SJSA1 (cell line): ENCODE data around the gene RYR3. TPM values are rescaled to one million over a fixed set of nuclear protein-coding genes. Genes with fewer than 3 reads are reported as not detected.

Experiments used
- DNase-seq, 2 experiments: peaks; one replicate each; pipeline ENCODE4 v3.0.0-alpha.2; 2015 to 2020; ENCODE audit warnings: low spot score in 2 of 2, low read depth in 1 of 2
- H3K27ac ChIP-seq: fragments of 250-450 bp; sonication (Bioruptor Pico); 2 replicates; pipeline ENCODE4 v1.5.1; 2020; ENCODE audit warnings: mild to moderate bottlenecking, moderate library complexity
- H3K27me3 ChIP-seq: fragments of 250-450 bp; sonication (Bioruptor Pico); replicated peaks from 2 replicates; pipeline ENCODE4 v1.5.1; 2020; ENCODE audit warnings: mild to moderate bottlenecking, moderate library complexity
- H3K36me3 ChIP-seq: fragments of 250-450 bp; sonication (Bioruptor Pico); 2 replicates; pipeline ENCODE4 v1.5.1; 2020; ENCODE audit warnings: mild to moderate bottlenecking
- H3K4me1 ChIP-seq: fragments of 250-450 bp; sonication (Bioruptor Pico); replicated peaks from 2 replicates; pipeline ENCODE4 v1.6.1; 2021; ENCODE audit warnings: mild to moderate bottlenecking
- H3K4me3 ChIP-seq: fragments of 250-450 bp; sonication (Bioruptor Pico); 2 replicates; pipeline ENCODE4 v1.5.1; 2020; ENCODE audit warnings: mild to moderate bottlenecking
- H3K9me3 ChIP-seq: fragments of 250-450 bp; sonication (Bioruptor Pico); replicated peaks from 2 replicates; pipeline ENCODE4 v1.5.1; 2020; ENCODE audit warnings: mild to moderate bottlenecking
- total RNA-seq: library from RNA; depleted of rRNA; stranded (reverse); fragments of >200 nt; shearing (Covaris generic); gene quantifications from 2 replicates; pipeline ENCODE4 v1.2.3, GENCODE V29; 2014

The RYR3 gene
- total RNA-seq, 1 experiment from 2014 or later, result 10.3 TPM

DNA sequence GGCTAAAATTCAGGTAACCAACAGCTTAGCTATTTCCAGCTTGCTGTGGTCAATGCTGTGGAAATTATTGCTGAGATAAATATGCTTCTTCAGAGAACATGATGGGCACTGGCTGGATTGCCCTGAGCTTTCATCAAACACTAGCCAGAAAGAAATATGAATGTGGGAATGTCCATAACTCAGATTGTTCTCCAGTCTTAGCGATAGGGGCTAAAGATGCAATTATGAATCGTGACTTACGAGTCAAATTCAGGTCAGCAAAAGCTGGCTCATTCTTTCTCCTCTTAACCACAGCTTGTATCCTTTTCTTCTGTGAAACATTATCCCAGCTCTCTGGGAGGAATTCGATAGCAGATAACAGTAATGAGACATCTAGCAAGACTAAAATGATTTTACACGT lies 307.6 kb downstream of the RYR3 start:
- no peaks in the 10 kb centered on the region for H3K9me3 ChIP-seq

DNA sequence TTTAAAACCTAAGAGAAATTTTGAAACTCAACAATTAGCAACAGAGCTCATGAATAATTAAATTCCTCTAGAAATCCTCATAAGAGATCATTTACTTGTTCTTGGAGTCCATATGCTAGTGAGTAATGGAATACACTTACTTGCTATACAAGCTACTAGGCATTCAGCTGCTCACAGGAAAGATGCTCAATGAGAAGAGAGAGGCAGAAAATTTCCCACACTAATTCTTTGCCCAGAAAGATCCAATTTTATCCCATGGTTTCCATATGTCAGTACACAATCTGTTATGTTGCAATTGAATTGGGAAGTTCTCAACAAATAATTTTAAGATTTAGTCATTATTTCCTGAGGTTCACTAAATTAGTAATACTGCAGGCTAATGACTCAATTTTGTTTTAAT lies 310.4 kb downstream of the RYR3 start:
- no peak overlapping the region for H3K27ac ChIP-seq

More for the DNA sequence above, 307.6 kb downstream of the RYR3 start:
- H3K36me3 ChIP-seq, result no peaks in the 10 kb centered on the region
- H3K27me3 ChIP-seq, result 0 out of 2 replicates have a peak, but pooled peaks cover 11% of the 10 kb centered on the region
- H3K27ac ChIP-seq, result no peak overlapping the region
- H3K4me1 ChIP-seq, result no peaks in the 10 kb centered on the region
- DNase-seq, result no peak
- H3K4me3 ChIP-seq, result no peak overlapping the region

DNA sequence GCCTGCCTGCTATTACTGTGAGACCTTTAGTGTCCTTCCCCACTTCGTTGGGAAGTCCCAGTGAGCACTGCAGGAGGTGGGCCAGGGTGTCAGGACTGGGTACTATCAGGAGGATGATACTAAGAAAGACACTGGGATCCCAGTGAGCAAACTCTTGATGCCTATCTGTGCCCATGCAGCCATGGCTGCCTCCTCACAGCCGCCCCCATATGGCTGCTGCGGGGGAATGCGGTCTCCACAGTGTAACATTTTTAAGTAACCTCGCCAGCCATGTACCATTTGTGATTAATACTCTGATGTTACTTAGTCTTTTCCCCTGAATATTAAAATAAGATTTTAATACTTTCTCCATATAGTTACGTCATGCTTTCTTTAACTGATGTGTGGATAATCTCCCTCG lies 312.2 kb downstream of the RYR3 start:
- H3K36me3 ChIP-seq, result no peaks in the 10 kb centered on the region
- no peak for DNase-seq
- H3K4me1 ChIP-seq, result no peaks in the 10 kb centered on the region
- no peak overlapping the region for H3K4me3 ChIP-seq
- H3K27me3 ChIP-seq, result 0 out of 2 replicates have a peak, but pooled peaks cover 2% of the 10 kb centered on the region
- H3K27ac ChIP-seq, result no peak overlapping the region
- H3K9me3 ChIP-seq, result no peaks in the 10 kb centered on the region

More for the DNA sequence above, 310.4 kb downstream of the RYR3 start:
- 0 out of 2 replicates have a peak, but pooled peaks cover 2% of the 10 kb centered on the region for H3K27me3 ChIP-seq
- no peaks in the 10 kb centered on the region for H3K36me3 ChIP-seq
- DNase-seq, result no peak
- H3K4me1 ChIP-seq, result no peaks in the 10 kb centered on the region
- no peaks in the 10 kb centered on the region for H3K9me3 ChIP-seq
- H3K4me3 ChIP-seq, result no peak overlapping the region

DNA sequence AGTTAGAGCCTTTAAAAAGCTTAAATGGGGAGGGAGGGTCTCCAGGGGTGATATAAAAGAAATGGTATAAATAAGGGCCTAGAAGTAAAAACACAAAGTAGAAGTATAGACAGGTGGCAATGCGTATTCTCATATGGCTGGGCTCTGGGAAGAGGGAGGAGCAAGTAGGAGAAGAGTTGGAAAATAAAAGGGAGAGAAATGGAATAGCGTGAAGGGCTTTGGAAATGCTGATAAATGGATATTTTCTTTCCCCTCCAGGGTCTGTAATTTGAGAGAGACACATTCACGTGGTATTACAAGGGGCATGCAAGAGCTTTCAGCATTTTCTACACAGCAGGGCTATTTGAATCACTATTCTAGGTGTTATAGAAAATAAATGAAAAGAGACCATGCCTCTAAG lies 313.7 kb downstream of the RYR3 start:
- H3K4me1 ChIP-seq, result no peaks in the 10 kb centered on the region
- no peaks in the 10 kb centered on the region; the same call in 1 of the 2 replicates for H3K27me3 ChIP-seq
- no peak for DNase-seq
- no peaks in the 10 kb centered on the region for H3K9me3 ChIP-seq
- no peaks in the 10 kb centered on the region for H3K36me3 ChIP-seq
- H3K4me3 ChIP-seq, result no peak overlapping the region
- H3K27ac ChIP-seq, result no peak overlapping the region

DNA sequence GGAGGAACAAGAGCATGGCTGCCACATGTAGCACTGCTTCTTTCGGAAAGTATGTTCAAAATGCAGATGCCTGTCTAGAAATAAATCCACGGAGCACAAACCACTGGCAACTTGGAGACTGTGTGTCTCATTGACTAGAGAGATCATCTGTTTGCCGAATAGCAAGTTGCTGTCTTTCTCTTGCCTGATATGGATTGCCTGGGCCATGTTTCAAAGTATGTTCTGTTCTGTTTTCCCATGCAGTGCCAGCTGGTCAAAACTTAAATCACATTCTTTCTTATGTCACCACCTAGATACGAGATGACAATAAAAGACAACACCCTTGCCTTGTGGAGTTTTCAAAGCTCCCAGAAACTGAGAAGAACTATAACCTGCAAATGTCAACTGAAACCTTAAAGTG lies 318.9 kb downstream of the RYR3 start:
- no peaks in the 10 kb centered on the region for H3K9me3 ChIP-seq
- no peak for DNase-seq
- no peaks in the 10 kb centered on the region for H3K36me3 ChIP-seq
- H3K27me3 ChIP-seq, result peaks cover 15% of the 10 kb centered on the region
- no peaks in the 10 kb centered on the region for H3K4me1 ChIP-seq
- H3K4me3 ChIP-seq, result no peak overlapping the region
- H3K27ac ChIP-seq, result no peak overlapping the region

DNA sequence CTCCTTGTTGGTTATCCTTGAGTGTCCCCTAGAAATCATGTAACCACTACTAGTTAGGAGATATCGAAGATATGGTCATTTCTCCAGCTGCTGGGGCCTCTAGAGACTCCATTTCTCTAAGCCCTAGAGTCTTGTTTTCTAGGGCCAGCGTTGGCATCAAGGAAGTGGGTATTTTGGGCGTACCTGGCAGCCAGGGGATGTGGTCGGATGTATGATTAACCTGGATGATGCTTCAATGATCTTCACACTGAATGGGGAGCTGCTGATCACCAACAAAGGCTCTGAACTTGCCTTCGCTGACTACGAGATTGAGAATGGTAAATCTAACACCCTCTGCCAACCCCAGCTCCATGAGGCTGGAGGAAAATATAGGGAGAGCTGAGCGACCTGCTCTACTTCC lies 325.5 kb downstream of the RYR3 start:
- Histone ChIP-seq H3K4me3 (no peak overlapping the region), H3K4me1 (no peaks in the 10 kb centered on the region), H3K27ac (no peak overlapping the region), H3K9me3 (no peaks in the 10 kb centered on the region), H3K36me3 (no peaks in the 10 kb centered on the region), H3K27me3 (peaks cover 53% of the 10 kb centered on the region)
- DNase-seq, result no peak

DNA sequence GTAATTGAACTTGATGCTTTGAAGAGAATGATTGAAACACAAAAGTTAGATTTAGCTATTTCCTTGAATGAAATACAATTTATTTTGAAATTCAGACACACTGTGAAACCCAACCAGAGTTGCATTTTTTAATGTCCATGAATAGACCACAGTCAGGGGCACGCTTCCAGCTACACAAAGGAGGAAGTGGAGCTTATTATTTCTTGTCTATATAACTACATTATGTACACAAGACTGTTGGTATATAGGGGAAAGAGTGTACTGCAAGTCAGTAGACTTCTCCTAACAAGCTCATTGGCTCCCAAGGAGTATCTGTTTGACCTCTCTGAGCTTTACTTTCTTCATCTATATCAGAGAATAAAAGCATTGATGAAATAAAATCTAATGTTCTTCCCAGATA lies 326.2 kb downstream of the RYR3 start:
- no peak overlapping the region for H3K4me3 ChIP-seq
- DNase-seq, result no peak
- H3K27me3 ChIP-seq, result peaks cover 56% of the 10 kb centered on the region
- no peak overlapping the region for H3K27ac ChIP-seq
- no peaks in the 10 kb centered on the region for H3K4me1 ChIP-seq
- H3K9me3 ChIP-seq, result no peaks in the 10 kb centered on the region
- H3K36me3 ChIP-seq, result no peaks in the 10 kb centered on the region

DNA sequence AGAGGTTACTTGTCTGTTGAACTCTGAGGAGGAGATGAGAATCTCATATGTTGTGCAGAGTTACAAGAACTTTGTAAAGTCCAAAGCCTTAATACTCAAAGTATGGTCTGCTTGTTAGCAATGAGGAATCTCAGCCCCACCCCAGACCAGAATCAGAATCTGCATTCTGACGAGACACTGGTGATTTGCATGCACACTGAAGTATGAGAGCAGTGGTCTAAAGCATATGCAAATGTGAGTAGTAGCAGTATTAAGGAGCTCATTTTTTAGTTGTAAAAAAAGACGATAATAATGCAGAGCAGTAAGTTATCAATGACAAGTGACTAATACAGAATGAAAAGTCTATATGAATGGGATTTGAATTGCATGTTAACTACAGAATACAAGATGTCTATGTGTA lies 327.7 kb downstream of the RYR3 start:
- peaks cover 46% of the 10 kb centered on the region for H3K27me3 ChIP-seq
- no peak overlapping the region for H3K27ac ChIP-seq
- DNase-seq, result no peak
- no peaks in the 10 kb centered on the region for H3K4me1 ChIP-seq
- no peaks in the 10 kb centered on the region for H3K36me3 ChIP-seq
- no peaks in the 10 kb centered on the region for H3K9me3 ChIP-seq
- H3K4me3 ChIP-seq, result no peak overlapping the region

DNA sequence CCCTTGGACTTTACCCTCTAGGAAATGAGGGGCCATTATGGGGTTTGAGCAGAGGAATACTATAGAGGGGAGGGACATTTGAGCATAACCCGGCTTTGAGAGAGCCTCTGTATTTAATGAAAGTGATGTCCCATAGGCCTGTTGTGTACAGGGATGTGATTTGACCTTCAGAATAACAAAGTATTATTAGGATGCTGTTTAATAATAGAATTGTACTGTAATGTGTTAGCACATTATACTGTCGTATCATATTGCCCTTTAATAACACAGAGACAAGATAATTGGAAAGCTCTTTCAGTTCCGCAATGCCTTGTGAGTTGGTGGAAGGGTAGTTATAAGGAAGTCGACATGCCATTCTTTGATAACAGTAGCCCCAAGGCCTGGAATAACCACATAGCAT lies 328.3 kb downstream of the RYR3 start:
- H3K36me3 ChIP-seq, result no peaks in the 10 kb centered on the region
- no peak overlapping the region for H3K4me3 ChIP-seq
- no peak for DNase-seq
- peaks cover 51% of the 10 kb centered on the region for H3K27me3 ChIP-seq
- no peak overlapping the region for H3K27ac ChIP-seq
- H3K4me1 ChIP-seq, result no peaks in the 10 kb centered on the region
- no peaks in the 10 kb centered on the region for H3K9me3 ChIP-seq

DNA sequence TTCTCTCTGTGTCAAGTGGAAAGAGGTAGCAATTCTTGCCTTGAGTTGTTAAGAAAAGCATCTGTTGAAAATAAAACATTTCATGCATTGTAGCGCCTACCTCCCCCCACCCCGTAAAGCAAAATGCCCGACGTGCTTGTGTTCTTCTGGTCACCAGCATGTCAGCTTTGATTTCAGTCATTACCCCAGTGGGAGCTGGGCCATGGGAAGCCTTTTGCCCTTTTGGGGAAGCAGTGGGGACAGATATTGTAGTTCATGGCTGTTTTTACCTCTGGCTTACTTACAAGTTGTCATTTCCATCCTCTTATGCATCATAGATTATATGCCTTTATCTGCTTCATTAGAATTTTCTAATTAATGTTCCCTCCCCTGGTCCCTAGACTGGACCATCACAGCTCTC lies 328.7 kb downstream of the RYR3 start:
- H3K4me1 ChIP-seq, result no peaks in the 10 kb centered on the region
- peaks cover 55% of the 10 kb centered on the region for H3K27me3 ChIP-seq
- no peaks in the 10 kb centered on the region for H3K9me3 ChIP-seq
- no peak for DNase-seq
- no peak overlapping the region for H3K27ac ChIP-seq
- H3K4me3 ChIP-seq, result no peak overlapping the region
- no peaks in the 10 kb centered on the region for H3K36me3 ChIP-seq

DNA sequence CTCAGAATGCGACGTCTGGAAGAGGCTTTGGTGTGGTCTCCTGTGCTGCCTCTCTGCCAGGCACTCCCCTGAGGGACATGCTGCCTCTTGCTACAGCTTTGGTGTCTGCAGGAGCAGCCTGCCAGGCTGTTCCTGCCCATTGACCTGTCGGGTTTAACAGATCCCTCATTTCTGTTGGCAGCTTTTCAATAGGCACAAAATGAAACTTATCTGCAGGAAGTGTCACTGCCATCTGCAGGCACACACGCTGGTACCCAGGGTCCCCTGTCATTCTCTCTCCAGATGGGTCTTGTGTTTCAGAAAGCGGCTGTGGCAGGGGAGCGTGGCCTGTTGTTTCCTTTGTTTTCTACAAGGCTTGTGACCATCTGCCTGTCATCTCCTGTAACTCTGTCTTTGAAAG lies 329.2 kb downstream of the RYR3 start:
- Histone ChIP-seq H3K4me1 (no peaks in the 10 kb centered on the region), H3K9me3 (no peaks in the 10 kb centered on the region), H3K27me3 (peaks cover 55% of the 10 kb centered on the region), H3K36me3 (no peaks in the 10 kb centered on the region), H3K27ac (no peak overlapping the region), H3K4me3 (no peak overlapping the region)
- DNase-seq, result no peak

DNA sequence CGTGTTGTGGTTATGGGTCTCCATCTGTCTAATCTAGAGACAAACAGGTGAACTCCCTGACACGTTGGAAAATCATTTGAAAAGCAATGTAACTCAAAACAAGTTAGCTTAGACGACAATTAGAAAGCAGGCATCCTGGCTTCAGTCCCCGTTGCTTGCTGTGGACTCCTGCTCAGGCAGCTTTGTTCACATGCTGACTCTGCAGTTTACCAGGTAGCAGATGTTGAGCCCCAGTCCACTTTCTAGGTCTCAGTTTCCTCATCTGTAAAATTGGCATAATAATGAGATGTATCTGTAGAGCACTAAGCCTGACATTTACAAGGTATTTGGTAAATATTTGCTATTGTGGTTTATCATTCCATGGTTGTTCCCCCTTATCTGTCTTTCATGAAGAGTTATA lies 330.3 kb downstream of the RYR3 start:
- Histone ChIP-seq H3K27ac (no peak overlapping the region), H3K36me3 (no peaks in the 10 kb centered on the region), H3K9me3 (no peaks in the 10 kb centered on the region), H3K4me3 (no peak overlapping the region), H3K4me1 (no peaks in the 10 kb centered on the region), H3K27me3 (peaks cover 54% of the 10 kb centered on the region)
- no peak for DNase-seq

DNA sequence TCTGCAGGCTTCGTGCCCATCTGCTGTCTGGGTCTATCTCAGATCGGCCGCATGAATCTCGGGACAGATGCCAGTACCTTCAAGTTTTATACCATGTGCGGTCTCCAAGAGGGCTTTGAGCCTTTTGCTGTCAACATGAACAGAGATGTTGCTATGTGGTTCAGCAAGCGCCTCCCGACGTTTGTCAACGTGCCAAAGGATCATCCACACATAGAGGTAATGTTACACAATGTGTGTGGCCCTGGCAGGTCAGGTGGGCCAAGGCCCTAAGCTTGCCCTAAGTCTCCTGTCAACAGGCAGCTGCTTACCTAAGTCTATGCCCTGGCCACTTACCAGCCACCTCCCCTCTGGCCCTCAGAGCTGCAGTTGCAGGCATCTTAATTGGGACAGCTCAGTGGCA lies 333.5 kb downstream of the RYR3 start:
- Histone ChIP-seq H3K27me3 (peaks cover 60% of the 10 kb centered on the region), H3K9me3 (no peaks in the 10 kb centered on the region), H3K4me3 (no peak overlapping the region), H3K27ac (no peak overlapping the region), H3K4me1 (no peaks in the 10 kb centered on the region), H3K36me3 (no peaks in the 10 kb centered on the region)
- no peak for DNase-seq

DNA sequence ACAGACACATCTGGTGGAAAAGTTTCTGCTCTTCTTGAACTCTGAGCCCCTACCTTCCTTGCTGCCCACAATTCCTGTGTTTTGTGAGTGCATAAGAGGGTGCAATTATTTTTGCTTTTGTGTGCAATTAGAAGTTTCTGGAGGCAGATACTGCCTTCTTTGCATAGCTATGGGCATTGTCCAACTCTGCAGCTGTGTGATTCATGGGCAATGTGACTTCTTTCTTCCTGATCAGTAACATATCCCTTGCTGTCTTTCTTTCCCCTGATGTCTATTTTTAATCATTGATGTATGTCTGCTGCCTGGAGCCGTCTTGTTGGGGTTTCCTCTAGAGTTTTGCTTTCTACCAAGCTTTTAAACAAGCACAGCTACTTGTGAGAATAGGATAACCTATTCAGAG lies 336.0 kb downstream of the RYR3 start:
- no peaks in the 10 kb centered on the region for H3K4me1 ChIP-seq

DNA sequence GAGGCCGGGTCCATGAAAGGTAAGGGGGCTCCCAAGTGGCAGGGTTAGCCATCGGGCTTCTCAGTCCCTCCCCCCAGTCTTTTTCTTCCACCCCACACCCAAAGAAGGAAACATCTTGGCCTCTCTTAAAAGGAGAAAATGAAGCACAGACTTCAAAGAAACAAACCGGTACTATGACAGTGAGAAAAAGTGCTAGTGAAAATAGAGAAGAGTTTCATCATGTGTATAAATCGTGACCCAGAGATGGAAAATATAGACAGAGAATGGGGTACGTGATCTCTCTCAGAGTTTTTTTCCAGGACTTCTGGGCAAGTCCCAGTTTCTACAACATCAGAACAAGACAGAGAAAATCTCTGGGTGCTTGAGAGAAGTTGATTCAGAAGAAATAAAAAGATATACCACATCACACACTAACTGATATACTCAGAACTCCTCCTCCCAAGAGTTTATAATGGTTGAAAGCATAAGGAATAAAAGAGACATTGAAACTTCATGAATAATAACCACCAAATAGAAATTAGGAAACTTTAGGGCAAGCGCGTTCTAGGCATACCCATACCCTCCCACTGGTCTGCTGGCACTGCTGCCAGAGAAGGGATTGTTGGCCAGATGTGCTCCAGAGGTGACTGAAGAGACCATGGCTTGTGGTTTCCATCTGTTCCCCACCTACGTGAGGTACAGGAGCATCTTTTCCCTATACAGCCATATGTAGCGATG lies 338.6 kb downstream of the RYR3 start:
- Histone ChIP-seq H3K36me3 (no peaks in the 10 kb centered on the region), H3K4me3 (no peak overlapping the region), H3K9me3 (no peaks in the 10 kb centered on the region), H3K27me3 (peaks cover 44% of the 10 kb centered on the region), H3K27ac (no peak overlapping the region), H3K4me1 (no peaks in the 10 kb centered on the region)
- DNase-seq, result no peak

More for the DNA sequence above, 336.0 kb downstream of the RYR3 start:
- DNase-seq, result no peak
- H3K27ac ChIP-seq, result no peak overlapping the region
- no peaks in the 10 kb centered on the region for H3K9me3 ChIP-seq
- H3K27me3 ChIP-seq, result peaks cover 44% of the 10 kb centered on the region
- no peak overlapping the region for H3K4me3 ChIP-seq
- H3K36me3 ChIP-seq, result no peaks in the 10 kb centered on the region
